K562 (cell line): Measurements from ENCODE around the gene ENKD1. TPM values are rescaled to one million over a fixed set of nuclear protein-coding genes. Genes with fewer than 3 reads are reported as not detected.

Experiments used
- EGR1 ChIP-seq: fragments of 450-650 bp; conservative IDR thresholded peaks from 2 replicates; pipeline ENCODE4 v1.6.1; 2017; ENCODE audit warnings: mild to moderate bottlenecking
- FOSL1 ChIP-seq: fragments of 200-800 bp; sonication (Bioruptor generic); conservative IDR thresholded peaks from 2 replicates; pipeline ENCODE4 v1.6.1; 2016; ENCODE audit warnings: missing genetic modification characterization, missing compliant biosample characterization
- FOXK2 ChIP-seq, 2 experiments: fragments of 450-650 bp; IDR thresholded peaks in 1 of 2; conservative IDR thresholded peaks in 1 of 2; 2 replicates each; pipeline ENCODE4 v1.6.1; 2016; ENCODE audit warnings: low read depth in 2 of 2, mild to moderate bottlenecking in 1 of 2
- HCFC1 ChIP-seq: IDR thresholded peaks from 2 replicates; pipeline ENCODE4 v1.6.1; 2012; ENCODE audit warnings: low read depth, low read length, improper control_type of control experiment
- HMG20B ChIP-seq: fragments of 250-450 bp; sonication (Bioruptor Pico); IDR thresholded peaks from 2 replicates; pipeline ENCODE4 v1.5.0; 2021; ENCODE audit warnings: mild to moderate bottlenecking
- JUND ChIP-seq, 2 experiments: IDR thresholded peaks; 2 replicates in 1 of 2; 3 replicates in 1 of 2; pipeline ENCODE4 v1.6.1; 2011; ENCODE audit warnings: borderline replicate concordance in 2 of 2, low read depth in 2 of 2, low read length in 2 of 2, improper control_type of control experiment in 1 of 2, missing biosample characterization in 1 of 2, missing genetic modification characterization in 1 of 2, missing genetic modification reagents in 1 of 2
- NR4A1 ChIP-seq, 2 experiments: fragments of 250-450 bp in 1 of 2; fragments of 450-650 bp in 1 of 2; sonication (Bioruptor Pico) in 1 of 2; IDR thresholded peaks; 2 replicates each; pipeline versions ENCODE4 v1.4.0 to v1.6.1; 2016 to 2020; ENCODE audit warnings: mild to moderate bottlenecking in 2 of 2, missing compliant biosample characterization in 1 of 2, missing genetic modification characterization in 1 of 2, moderate library complexity in 1 of 2
- POLR2A ChIP-seq: fragments of 450-650 bp; conservative IDR thresholded peaks from 2 replicates; pipeline ENCODE4 v1.6.1; 2016
- RNF2 ChIP-seq: sonication (generic); IDR thresholded peaks from 2 replicates; pipeline ENCODE4 v1.6.1; 2016
- SMAD4 ChIP-seq: fragments of 250-450 bp; sonication (Bioruptor Pico); conservative IDR thresholded peaks from 2 replicates; pipeline ENCODE4 v1.8.0; 2021; ENCODE audit warnings: inconsistent platforms, mild to moderate bottlenecking, moderate library complexity
- SRSF3 ChIP-seq: fragments of 200-400 bp; formaldehyde crosslinking; IDR thresholded peaks from 2 replicates; pipeline ENCODE4 v1.6.1; 2016; ENCODE audit warnings: mild to moderate bottlenecking, low read length, moderate library complexity; ENCODE audit not compliant: insufficient read depth
- TEAD4 ChIP-seq, 2 experiments: sonication (generic) in 1 of 2; formaldehyde crosslinking in 1 of 2; IDR thresholded peaks; 2 replicates each; pipeline versions ENCODE4 v1.6.1 to v1.8.0; 2012 to 2022; ENCODE audit warnings: borderline replicate concordance in 1 of 2, inconsistent platforms in 1 of 2, low read length in 1 of 2, mild to moderate bottlenecking in 1 of 2, missing genetic modification reagents in 1 of 2
- TOE1 ChIP-seq, 2 experiments: fragments of 450-650 bp in 1 of 2; sonication (generic) in 1 of 2; formaldehyde crosslinking in 1 of 2; IDR thresholded peaks; 2 replicates each; pipeline versions ENCODE4 v1.7.1 to v1.8.0; 2016 to 2022; ENCODE audit warnings: borderline replicate concordance in 2 of 2, mild to moderate bottlenecking in 2 of 2, antibody characterized with exemption in 1 of 2, inconsistent platforms in 1 of 2, low read depth in 1 of 2, missing genetic modification reagents in 1 of 2, moderate library complexity in 1 of 2
- XRCC5 ChIP-seq: fragments of 200-400 bp; formaldehyde crosslinking; IDR thresholded peaks from 2 replicates; pipeline ENCODE4 v1.6.1; 2017; ENCODE audit warnings: low read depth, mild to moderate bottlenecking, low read length
- YY1 ChIP-seq, 3 experiments: IDR thresholded peaks; 2 replicates each; pipeline ENCODE4 v1.6.1; 2011; ENCODE audit warnings: low read length in 2 of 3, mild to moderate bottlenecking in 2 of 3, moderate library complexity in 2 of 3, borderline replicate concordance in 1 of 3, control low read depth in 1 of 3, low read depth in 1 of 3; ENCODE audit not compliant: insufficient read depth in 3 of 3, insufficient replicate concordance in 2 of 3, control insufficient read depth in 1 of 3, insufficient read length in 1 of 3; ENCODE audit errors: extremely low read depth in 1 of 3
- ZNF175 ChIP-seq: fragments of 200-800 bp; sonication (Bioruptor generic); IDR thresholded peaks from 2 replicates; pipeline ENCODE4 v1.6.1; 2016; ENCODE audit warnings: low read depth, mild to moderate bottlenecking, missing genetic modification characterization, missing compliant biosample characterization
- polyA plus RNA-seq, 8 experiments: library from polyadenylated mRNA; depleted of rRNA in 4 of 8; stranded (reverse) in 5 of 8; unstranded in 3 of 8; fragments of >200 nt; fragmentation: Nextera tagmentation in 2 of 8; fragmentation: Illumina TruSeq in 1 of 8; extraction: Ambion mirVana in 2 of 8; extraction: Trizol in 1 of 8; gene quantifications; 2 replicates each; pipeline versions ENCODE4 v1.2.1 to v1.2.3, GENCODE V29; 2011 to 2014; ENCODE audit warnings: inconsistent platforms in 1 of 8, missing spikeins in 1 of 8
- total RNA-seq, 7 experiments: library from RNA; depleted of rRNA in 6 of 7; stranded (reverse); fragments of >200 nt in 6 of 7; fragmentation: Illumina TruSeq in 2 of 7; extraction: Trizol in 2 of 7; gene quantifications; 2 replicates each; pipeline versions ENCODE4 v1.2.1 to v1.2.3, GENCODE V29; 2011 to 2021; ENCODE audit warnings: low replicate concordance in 1 of 7
- TF ChIP-seq, protein P1 (sequence below): fragments of 250-450 bp; sonication (Bioruptor Pico); IDR thresholded peaks from 2 replicates; pipeline ENCODE4 v1.4.0; 2020; ENCODE audit warnings: mild to moderate bottlenecking, moderate library complexity, borderline replicate concordance
- TF ChIP-seq, protein P2 (sequence below), 2 experiments: IDR thresholded peaks; 2 replicates each; pipeline ENCODE4 v1.6.1; 2011; ENCODE audit warnings: borderline replicate concordance in 1 of 2, control low read depth in 1 of 2, low read depth in 1 of 2, low read length in 1 of 2, mild to moderate bottlenecking in 1 of 2, mixed read lengths in 1 of 2, moderate library complexity in 1 of 2; ENCODE audit not compliant: insufficient read depth in 1 of 2, insufficient read length in 1 of 2, poor library complexity in 1 of 2, severe bottlenecking in 1 of 2; ENCODE audit errors: extremely low read depth in 1 of 2

ENKD1 gene
- total and polyA plus RNA-seq, 9 of the 15 experiments (the other 6 are each of a cell fraction or from before 2014, with no cell fraction given), result 1.1 to 26.9 (median 8.3) TPM

DNA sequence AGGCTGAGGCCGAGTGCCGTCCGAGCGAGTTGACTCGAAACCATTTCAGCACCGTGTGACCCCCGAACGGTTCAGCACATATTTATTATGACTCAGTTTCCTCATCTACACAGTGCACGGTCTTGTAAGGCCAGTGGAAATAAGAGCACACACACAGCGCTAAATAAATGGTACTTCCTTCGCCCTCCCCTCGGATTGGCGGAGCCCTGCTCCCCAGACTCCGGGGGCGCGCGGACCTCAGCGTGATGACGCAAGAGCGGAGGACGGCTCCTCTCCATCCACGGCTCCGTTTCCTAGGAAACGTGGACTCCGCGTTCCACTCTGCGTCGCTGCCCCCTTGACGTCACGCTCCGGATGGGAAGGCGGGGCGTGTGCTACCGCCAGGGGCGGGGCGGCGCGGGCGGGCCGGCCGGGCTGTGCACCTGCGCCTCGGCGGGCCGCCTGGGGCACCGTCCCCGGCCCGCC is 6.0 kb downstream of the ENKD1 start, which contains the start of gene PARD6A (continued):
- TF ChIP-seq XRCC5, result peak; percentile 22; the same call in 1 of the 2 replicates
- TF ChIP-seq HMG20B (CRISPR knock-in tag), result no peak
- TF ChIP-seq HCFC1, result peak; percentile 79
- 0 out of 2 replicates have a peak, but pooled peaks have one; percentile 31 for TF ChIP-seq POLR2A
- TF ChIP-seq TOE1 (IDR thresholded peaks at IDR 0.05; ENCODE audit: borderline replicate concordance), result peak; percentile 60; the same call in 1 of the 2 replicates
- TF ChIP-seq TOE1 (CRISPR knock-in tag; IDR thresholded peaks at IDR 0.05; ENCODE audit: borderline replicate concordance, low read depth), result no peak
- TF ChIP-seq YY1 (IDR thresholded peaks at IDR 0.05; ENCODE audit: borderline replicate concordance in 1 of 3, control insufficient read depth in 1 of 3, extremely low read depth in 1 of 3, insufficient read depth in 3 of 3, insufficient read length in 1 of 3, insufficient replicate concordance in 2 of 3, low read depth in 1 of 3, low read length in 2 of 3), result peak in 1 of 3 experiments; percentile 29
- TF ChIP-seq RNF2, result no peak
- no peak for TF ChIP-seq ZNF175 (CRISPR knock-in tag)
- TF ChIP-seq JUND (IDR thresholded peaks at IDR 0.05; ENCODE audit: borderline replicate concordance, low read depth, low read length), result peak; percentile 87
- peak; percentile 64; the same call in 1 of the 3 replicates for TF ChIP-seq JUND (tag; IDR thresholded peaks at IDR 0.05; ENCODE audit: borderline replicate concordance, low read depth, low read length)
- TF ChIP-seq SMAD4 (CRISPR knock-in tag), result peak; percentile 69
- TF ChIP-seq, protein P1, sequence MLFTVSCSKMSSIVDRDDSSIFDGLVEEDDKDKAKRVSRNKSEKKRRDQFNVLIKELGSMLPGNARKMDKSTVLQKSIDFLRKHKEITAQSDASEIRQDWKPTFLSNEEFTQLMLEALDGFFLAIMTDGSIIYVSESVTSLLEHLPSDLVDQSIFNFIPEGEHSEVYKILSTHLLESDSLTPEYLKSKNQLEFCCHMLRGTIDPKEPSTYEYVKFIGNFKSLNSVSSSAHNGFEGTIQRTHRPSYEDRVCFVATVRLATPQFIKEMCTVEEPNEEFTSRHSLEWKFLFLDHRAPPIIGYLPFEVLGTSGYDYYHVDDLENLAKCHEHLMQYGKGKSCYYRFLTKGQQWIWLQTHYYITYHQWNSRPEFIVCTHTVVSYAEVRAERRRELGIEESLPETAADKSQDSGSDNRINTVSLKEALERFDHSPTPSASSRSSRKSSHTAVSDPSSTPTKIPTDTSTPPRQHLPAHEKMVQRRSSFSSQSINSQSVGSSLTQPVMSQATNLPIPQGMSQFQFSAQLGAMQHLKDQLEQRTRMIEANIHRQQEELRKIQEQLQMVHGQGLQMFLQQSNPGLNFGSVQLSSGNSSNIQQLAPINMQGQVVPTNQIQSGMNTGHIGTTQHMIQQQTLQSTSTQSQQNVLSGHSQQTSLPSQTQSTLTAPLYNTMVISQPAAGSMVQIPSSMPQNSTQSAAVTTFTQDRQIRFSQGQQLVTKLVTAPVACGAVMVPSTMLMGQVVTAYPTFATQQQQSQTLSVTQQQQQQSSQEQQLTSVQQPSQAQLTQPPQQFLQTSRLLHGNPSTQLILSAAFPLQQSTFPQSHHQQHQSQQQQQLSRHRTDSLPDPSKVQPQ (CRISPR knock-in tag), result no peak
- 0 out of 2 replicates have a peak, but pooled peaks have one; percentile 7 for TF ChIP-seq TEAD4 (IDR thresholded peaks at IDR 0.05; ENCODE audit: low read length)
- TF ChIP-seq TEAD4 (CRISPR knock-in tag; IDR thresholded peaks at IDR 0.05; ENCODE audit: borderline replicate concordance), result no peak
- peak; percentile 27; the same call in 1 of the 2 replicates for TF ChIP-seq FOSL1 (tag)
- TF ChIP-seq FOXK2 (conservative IDR thresholded peaks at IDR 0.05 in 1 of 2, IDR thresholded peaks at IDR 0.05 in 1 of 2; ENCODE audit: low read depth in 2 of 2), result peak; percentile 39 to 74; a peak in 3 of 4 replicates
- no peak for TF ChIP-seq SRSF3
- TF ChIP-seq, protein P2, sequence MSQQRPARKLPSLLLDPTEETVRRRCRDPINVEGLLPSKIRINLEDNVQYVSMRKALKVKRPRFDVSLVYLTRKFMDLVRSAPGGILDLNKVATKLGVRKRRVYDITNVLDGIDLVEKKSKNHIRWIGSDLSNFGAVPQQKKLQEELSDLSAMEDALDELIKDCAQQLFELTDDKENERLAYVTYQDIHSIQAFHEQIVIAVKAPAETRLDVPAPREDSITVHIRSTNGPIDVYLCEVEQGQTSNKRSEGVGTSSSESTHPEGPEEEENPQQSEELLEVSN (IDR thresholded peaks at IDR 0.05; ENCODE audit: borderline replicate concordance in 1 of 2, extremely low read depth in 1 of 2, insufficient read depth in 1 of 2, insufficient read length in 1 of 2, low read depth in 1 of 2, low read length in 1 of 2, poor library complexity in 1 of 2, severe bottlenecking in 1 of 2), result peak in 1 of 2 experiments; percentile 47
- peak; percentile 73 for TF ChIP-seq EGR1
- TF ChIP-seq NR4A1 (CRISPR knock-in tag; IDR thresholded peaks at IDR 0.05), result no peak
- TF ChIP-seq NR4A1 (tag; IDR thresholded peaks at IDR 0.05), result 0 out of 2 replicates have a peak, but pooled peaks have one; percentile 50
